ENCODE results near the gene IFNL3. TPM values are rescaled to one million over a fixed set of nuclear protein-coding genes. Genes with fewer than 3 reads are reported as not detected.
A peak's percentile ranks its signal among the peaks of the same experiment; 100 is the strongest.

The IFNL3 gene
- total and polyA plus RNA-seq, 9 of the 15 experiments (the other 6 are each of a cell fraction or from before 2014, with no cell fraction given), result not detected

- TF ChIP-seq NCOA2 (IDR thresholded peaks at IDR 0.05; ENCODE audit: partially characterized antibody in 2 of 2), result no peak
- TF ChIP-seq ARNT (IDR thresholded peaks at IDR 0.05), result no peak
- TF ChIP-seq TRIM24 (IDR thresholded peaks at IDR 0.05), result no peak
- no peak for TF ChIP-seq ATF1 (CRISPR knock-in tag; IDR thresholded peaks at IDR 0.05)
- no peak for TF ChIP-seq ATF1 (tag; IDR thresholded peaks at IDR 0.05)
- TF ChIP-seq ZNF3 (CRISPR knock-in tag; IDR thresholded peaks at IDR 0.05), result no peak
- no peak for TF ChIP-seq MCM2 (IDR thresholded peaks at IDR 0.05; ENCODE audit: low read depth)
- no peak for TF ChIP-seq SMAD2 (IDR thresholded peaks at IDR 0.05; ENCODE audit: low read depth, low read length)
- no peak for TF ChIP-seq GTF2A2 (tag; IDR thresholded peaks at IDR 0.05)
- TF ChIP-seq, protein P1, sequence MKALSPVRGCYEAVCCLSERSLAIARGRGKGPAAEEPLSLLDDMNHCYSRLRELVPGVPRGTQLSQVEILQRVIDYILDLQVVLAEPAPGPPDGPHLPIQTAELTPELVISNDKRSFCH (CRISPR knock-in tag; IDR thresholded peaks at IDR 0.05), result no peak
- TF ChIP-seq, protein P1 (tag; IDR thresholded peaks at IDR 0.05), result peak; percentile 69
- TF ChIP-seq MAX (CRISPR knock-in tag; IDR thresholded peaks at IDR 0.05), result peak; percentile 73
- TF ChIP-seq SP2 (IDR thresholded peaks at IDR 0.05; ENCODE audit: extremely low read depth, low read depth, low read length, poor library complexity, severe bottlenecking), result no peak
- TF ChIP-seq NFXL1 (CRISPR knock-in tag; IDR thresholded peaks at IDR 0.05), result no peak
- no peak for TF ChIP-seq PCBP2 (IDR thresholded peaks at IDR 0.05; ENCODE audit: low read depth, low read length, poor library complexity, severe bottlenecking)
- no peak for TF ChIP-seq NFRKB (IDR thresholded peaks at IDR 0.05; ENCODE audit: low read depth)
- TF ChIP-seq ZNF561 (CRISPR knock-in tag; conservative IDR thresholded peaks at IDR 0.05), result no peak
- no peak for TF ChIP-seq FIP1L1 (IDR thresholded peaks at IDR 0.05; ENCODE audit: low read depth, low read length, poor library complexity, severe bottlenecking)
- no peak for TF ChIP-seq RBM39 (optimal IDR thresholded peaks at IDR 0.05; ENCODE audit: low read depth, low read length)
- no peak for TF ChIP-seq ZNF830 (CRISPR knock-in tag; IDR thresholded peaks at IDR 0.05)
- no peak for TF ChIP-seq TAL1 (IDR thresholded peaks at IDR 0.05)
- no peak for TF ChIP-seq SIX5 (IDR thresholded peaks at IDR 0.05; ENCODE audit: borderline replicate concordance in 1 of 2, insufficient read depth in 1 of 2, low read depth in 1 of 2, low read length in 2 of 2)
- TF ChIP-seq BCOR (IDR thresholded peaks at IDR 0.05), result 0 out of 2 replicates have a peak, but pooled peaks have one; percentile 42
- TF ChIP-seq SUPT5H (IDR thresholded peaks at IDR 0.05), result no peak
- TF ChIP-seq RNF2 (IDR thresholded peaks at IDR 0.05), result no peak
- peak; percentile 67 to 71; a peak in 3 of 4 replicates for TF ChIP-seq NRF1 (conservative IDR thresholded peaks at IDR 0.05 in 1 of 2, IDR thresholded peaks at IDR 0.05 in 1 of 2)
Measured at GRCh38 chr19:39196860-39197562, 47.8 kb downstream of the IFNL3 start, which contains the start of gene NCCRP1 (continued).
